MCF 10A (cell line): ENCODE measurements around the gene C11orf86. TPM values are rescaled to one million over a fixed set of nuclear protein-coding genes. Genes with fewer than 3 reads are reported as not detected.
A peak's percentile ranks its signal among the peaks of the same experiment; 100 is the strongest.

Experiments used
- BruUV-seq: library from RNA; stranded (reverse); fragments of 400-500 nt; replicated peaks from 2 replicates; lab custom pipeline; 2021; lab: Mats Ljungman, UMichigan
- CTCF ChIA-PET: fragments of 300-600 bp; sonication (Branson Sonifier 250); formaldehyde crosslinking; extraction: SDS; loops from one replicate; lab custom pipeline; 2021; ENCODE audit warnings: antibody characterized with exemption, inconsistent platforms; lab: Yijun Ruan, JAX
- POLR2A ChIA-PET: fragments of 300-600, 350-650 bp; sonication (Branson Sonifier 250); formaldehyde crosslinking; extraction: SDS; loops from one replicate; lab custom pipeline; 2020; ENCODE audit warnings: antibody characterized with exemption, inconsistent platforms; lab: Yijun Ruan, JAX
- DNase-seq: peaks from one replicate; pipeline ENCODE4 v3.0.0-alpha.2; 2018; ENCODE audit not compliant: unreplicated experiment
- H3K27ac Mint-ChIP-seq: one replicate; pipeline ENCODE4 v1.8.0; 2022; ENCODE audit warnings: mild to moderate bottlenecking, low read depth, mixed read lengths; ENCODE audit not compliant: unreplicated experiment
- H3K27me3 Mint-ChIP-seq: one replicate; pipeline ENCODE4 v1.8.0; 2022; ENCODE audit warnings: mixed read lengths; ENCODE audit not compliant: insufficient read depth, unreplicated experiment
- H3K36me3 Mint-ChIP-seq: one replicate; pipeline ENCODE4 v1.8.0; 2022; ENCODE audit warnings: mild to moderate bottlenecking, moderate library complexity, mixed read lengths; ENCODE audit not compliant: insufficient read depth, unreplicated experiment
- H3K4me1 Mint-ChIP-seq: one replicate; pipeline ENCODE4 v1.8.0; 2022; ENCODE audit warnings: mixed read lengths; ENCODE audit not compliant: insufficient read depth, unreplicated experiment
- H3K4me3 Mint-ChIP-seq: one replicate; pipeline ENCODE4 v1.8.0; 2022; ENCODE audit warnings: mild to moderate bottlenecking, moderate library complexity, mixed read lengths; ENCODE audit not compliant: unreplicated experiment
- H3K9me3 Mint-ChIP-seq: one replicate; pipeline ENCODE4 v1.8.0; 2022; ENCODE audit warnings: mixed read lengths; ENCODE audit not compliant: unreplicated experiment
- CTCF ChIP-seq: fragments of 200-600 bp; IDR thresholded peaks from one replicate; pipeline ENCODE4 v1.8.0; 2022; ENCODE audit warnings: antibody characterized with exemption, mild to moderate bottlenecking; ENCODE audit not compliant: unreplicated experiment
- intact Hi-C: fragments of 100-400 bp; cut with micrococcal nuclease; formaldehyde crosslinking; loops from 2 replicates; pipeline ENCODE4 v1.14.1; 2022
- total RNA-seq: library from RNA; stranded (reverse); gene quantifications from 2 replicates; pipeline ENCODE4 v1.2.3, GENCODE V29; 2022

C11orf86 gene
- total RNA-seq, 1 experiment from 2014 or later = not detected

- ChIA-PET CTCF (interaction anchor here (0.6 to 1.8 kb wide), 11 partner anchors 9 to 134 kb away, joined by 3 to 5 read pairs (median 4); partner anchors contain the start of gene PC), POLR2A (interaction anchor here (0.7 to 6.3 kb wide), 27 partner anchors 10 to 411 kb away, joined by 3 to 74 read pairs (median 5); partner anchors contain the start of genes C11orf86, PC, RCE1 and RHOD)
- no TSS peak for BruUV-seq
- no peak for TF ChIP-seq CTCF
- peak; percentile 77 for DNase-seq
- Mint-ChIP-seq H3K27ac (peak overlapping the region; percentile 82), H3K9me3 (no peaks in the 10 kb centered on the region), H3K4me1 (peaks cover 45% of the 10 kb centered on the region), H3K36me3 (peaks cover 16% of the 10 kb centered on the region), H3K27me3 (no peaks in the 10 kb centered on the region), H3K4me3 (peak overlapping the region; percentile 34)
- intact Hi-C loops = no loop called here
These were observed 39.9 kb upstream of the C11orf86 start for GRCh38 chr11:66934950-66935779.

- peaks cover 16% of the 10 kb centered on the region for H3K36me3 Mint-ChIP-seq
These were observed 38.8 kb upstream of the C11orf86 start for GRCh38 chr11:66936311-66936711.

GRCh38 chr11:66937193-66937733 is 37.8 kb upstream of the C11orf86 start:
- no TSS peak for BruUV-seq
- Mint-ChIP-seq H3K4me1 (peaks cover 45% of the 10 kb centered on the region), H3K27ac (peak overlapping the region; percentile 82), H3K9me3 (no peaks in the 10 kb centered on the region), H3K27me3 (no peaks in the 10 kb centered on the region), H3K36me3 (peaks cover 22% of the 10 kb centered on the region), H3K4me3 (no peak overlapping the region)
- POLR2A ChIA-PET = interaction anchor here (0.7 to 6.3 kb wide), 12 partner anchors 12 to 118 kb away, joined by 3 to 74 read pairs (median 21); partner anchors contain the start of genes PC and RHOD
- TF ChIP-seq CTCF = no peak
- DNase-seq = no peak
- CTCF ChIA-PET = interaction anchor here (0.6 to 1.2 kb wide), 3 partner anchors 22 to 1362 kb away, joined by 3 to 7 read pairs (median 3); no protein-coding TSS in a partner anchor
- intact Hi-C loops = no loop called here

More at GRCh38 chr11:66936311-66936711, 38.8 kb upstream of the C11orf86 start:
- CTCF ChIA-PET = interaction anchor here (0.7 to 1.6 kb wide), 5 partner anchors 10 to 217 kb away, joined by 3 to 5 read pairs (median 4); partner anchors contain the start of gene PC
- Mint-ChIP-seq H3K27me3 (no peaks in the 10 kb centered on the region), H3K4me1 (peaks cover 45% of the 10 kb centered on the region), H3K4me3 (no peak overlapping the region), H3K27ac (peak overlapping the region; percentile 82), H3K9me3 (no peaks in the 10 kb centered on the region)
- intact Hi-C loops = no loop called here
- POLR2A ChIA-PET = interaction anchor here (0.6 to 6.3 kb wide), 19 partner anchors 13 to 855 kb away, joined by 3 to 74 read pairs (median 7); partner anchors contain the start of genes PC and RHOD
- no TSS peak for BruUV-seq
- DNase-seq = peak; percentile 96
- no peak for TF ChIP-seq CTCF
